ENCODE measurements around the gene SPDEF.

Gene SPDEF

GRCh38 chr6:34585108-34585507 lies 29.0 kb upstream of the SPDEF start:
- DNase-seq (ENCODE audit: insufficient read length, low spot score) (no peak), FAIRE-seq (no peak)
- TF ChIP-seq SPI1 (IDR thresholded peaks at IDR 0.05; ENCODE audit: low read depth, low read length): no peak

GRCh38 chr6:34584694-34585093 lies 28.6 kb upstream of the SPDEF start:
- TF ChIP-seq POU2F2 (IDR thresholded peaks at IDR 0.05; ENCODE audit: low read depth, low read length): no peak
- TF ChIP-seq POLR2A (IDR thresholded peaks at IDR 0.05; ENCODE audit: low read depth, low read length): no peak
- TF ChIP-seq TAF1 (IDR thresholded peaks at IDR 0.05; ENCODE audit: low read depth, low read length): no peak
- no peak for TF ChIP-seq PAX5 (IDR thresholded peaks at IDR 0.05; ENCODE audit: insufficient read depth, low read length, severe bottlenecking)
- no peak for TF ChIP-seq SPI1 (IDR thresholded peaks at IDR 0.05; ENCODE audit: low read depth, low read length)
- no peak for TF ChIP-seq POLR2AphosphoS5 (IDR thresholded peaks at IDR 0.05; ENCODE audit: low read depth, low read length)
- no peak for FAIRE-seq
- DNase-seq (ENCODE audit: insufficient read length, low spot score): no peak

- DNase-seq (ENCODE audit: insufficient read length, low spot score) (no peak), FAIRE-seq (no peak)
- no peak for TF ChIP-seq POLR2A (IDR thresholded peaks at IDR 0.05; ENCODE audit: low read depth, low read length)
- TF ChIP-seq POLR2AphosphoS5 (IDR thresholded peaks at IDR 0.05; ENCODE audit: low read depth, low read length): no peak
- TF ChIP-seq SPI1 (IDR thresholded peaks at IDR 0.05; ENCODE audit: low read depth, low read length): no peak
- no peak for TF ChIP-seq POU2F2 (IDR thresholded peaks at IDR 0.05; ENCODE audit: low read depth, low read length)
- TF ChIP-seq PAX5 (IDR thresholded peaks at IDR 0.05; ENCODE audit: insufficient read depth, low read length, severe bottlenecking): no peak
- TF ChIP-seq TAF1 (IDR thresholded peaks at IDR 0.05; ENCODE audit: low read depth, low read length): no peak
Observed at GRCh38 chr6:34583861-34584604, 27.9 kb upstream of the SPDEF start.

- DNase-seq (ENCODE audit: insufficient read length, low spot score) (no peak), FAIRE-seq (no peak)
- TF ChIP-seq PAX5 (IDR thresholded peaks at IDR 0.05; ENCODE audit: insufficient read depth, low read length, severe bottlenecking) (no peak), POLR2A (IDR thresholded peaks at IDR 0.05; ENCODE audit: low read depth, low read length) (no peak), POLR2AphosphoS5 (IDR thresholded peaks at IDR 0.05; ENCODE audit: low read depth, low read length) (no peak), TAF1 (IDR thresholded peaks at IDR 0.05; ENCODE audit: low read depth, low read length) (no peak), POU2F2 (IDR thresholded peaks at IDR 0.05; ENCODE audit: low read depth, low read length) (no peak), SPI1 (IDR thresholded peaks at IDR 0.05; ENCODE audit: low read depth, low read length) (no peak)
Observed at GRCh38 chr6:34583461-34583860, 27.3 kb upstream of the SPDEF start.

GRCh38 chr6:34581561-34581920 lies 25.4 kb upstream of the SPDEF start:
- DNase-seq (ENCODE audit: insufficient read length, low spot score): no peak
- TF ChIP-seq POLR2A (IDR thresholded peaks at IDR 0.05; ENCODE audit: low read depth, low read length): no peak
- no peak for TF ChIP-seq POLR2AphosphoS5 (IDR thresholded peaks at IDR 0.05; ENCODE audit: low read depth, low read length)
- no peak for TF ChIP-seq PAX5 (IDR thresholded peaks at IDR 0.05; ENCODE audit: insufficient read depth, low read length, severe bottlenecking)
- no peak for TF ChIP-seq SPI1 (IDR thresholded peaks at IDR 0.05; ENCODE audit: low read depth, low read length)
- TF ChIP-seq TAF1 (IDR thresholded peaks at IDR 0.05; ENCODE audit: low read depth, low read length): no peak
- no peak for TF ChIP-seq POU2F2 (IDR thresholded peaks at IDR 0.05; ENCODE audit: low read depth, low read length)
- FAIRE-seq: no peak

GRCh38 chr6:34580707-34581560 lies 24.8 kb upstream of the SPDEF start:
- DNase-seq (ENCODE audit: insufficient read length, low spot score): no peak
- TF ChIP-seq POLR2AphosphoS5 (IDR thresholded peaks at IDR 0.05; ENCODE audit: low read depth, low read length): no peak
- 0 out of 2 replicates have a peak, but pooled peaks have one; percentile 10 for TF ChIP-seq SPI1 (IDR thresholded peaks at IDR 0.05; ENCODE audit: low read depth, low read length)
- no peak for FAIRE-seq

GRCh38 chr6:34578445-34579262 lies 22.5 kb upstream of the SPDEF start:
- TF ChIP-seq POLR2A (IDR thresholded peaks at IDR 0.05; ENCODE audit: low read depth, low read length): no peak
- no peak for TF ChIP-seq TAF1 (IDR thresholded peaks at IDR 0.05; ENCODE audit: low read depth, low read length)
- TF ChIP-seq POLR2AphosphoS5 (IDR thresholded peaks at IDR 0.05; ENCODE audit: low read depth, low read length): no peak
- no peak for TF ChIP-seq SPI1 (IDR thresholded peaks at IDR 0.05; ENCODE audit: low read depth, low read length)
- TF ChIP-seq PAX5 (IDR thresholded peaks at IDR 0.05; ENCODE audit: insufficient read depth, low read length, severe bottlenecking): no peak
- TF ChIP-seq POU2F2 (IDR thresholded peaks at IDR 0.05; ENCODE audit: low read depth, low read length): no peak
- DNase-seq (ENCODE audit: insufficient read length, low spot score) (no peak), FAIRE-seq (no peak)

GRCh38 chr6:34576286-34576955 lies 20.3 kb upstream of the SPDEF start:
- TF ChIP-seq SPI1 (IDR thresholded peaks at IDR 0.05; ENCODE audit: low read depth, low read length) (no peak), POLR2A (IDR thresholded peaks at IDR 0.05; ENCODE audit: low read depth, low read length) (no peak), POU2F2 (IDR thresholded peaks at IDR 0.05; ENCODE audit: low read depth, low read length) (no peak), POLR2AphosphoS5 (IDR thresholded peaks at IDR 0.05; ENCODE audit: low read depth, low read length) (no peak), TAF1 (IDR thresholded peaks at IDR 0.05; ENCODE audit: low read depth, low read length) (no peak), PAX5 (IDR thresholded peaks at IDR 0.05; ENCODE audit: insufficient read depth, low read length, severe bottlenecking) (no peak)
- FAIRE-seq (no peak), DNase-seq (ENCODE audit: insufficient read length, low spot score) (no peak)

- TF ChIP-seq TAF1 (IDR thresholded peaks at IDR 0.05; ENCODE audit: low read depth, low read length) (no peak), POLR2AphosphoS5 (IDR thresholded peaks at IDR 0.05; ENCODE audit: low read depth, low read length) (peak; percentile 3; the same call in 1 of the 2 replicates)
- FAIRE-seq (no peak), DNase-seq (ENCODE audit: insufficient read length, low spot score) (no peak)
Observed at GRCh38 chr6:34575326-34575725, 19.2 kb upstream of the SPDEF start.

Data from GM12891 (cell line).